Hypothalamus (tissue), 51 donors: Measurements from ENCODE around the gene HES5.

Source experiments
- DNase-seq, 51 donors: peaks; one replicate each; lab custom pipeline; 2025; lab: John Stamatoyannopoulos, UW

The HES5 gene

DNA sequence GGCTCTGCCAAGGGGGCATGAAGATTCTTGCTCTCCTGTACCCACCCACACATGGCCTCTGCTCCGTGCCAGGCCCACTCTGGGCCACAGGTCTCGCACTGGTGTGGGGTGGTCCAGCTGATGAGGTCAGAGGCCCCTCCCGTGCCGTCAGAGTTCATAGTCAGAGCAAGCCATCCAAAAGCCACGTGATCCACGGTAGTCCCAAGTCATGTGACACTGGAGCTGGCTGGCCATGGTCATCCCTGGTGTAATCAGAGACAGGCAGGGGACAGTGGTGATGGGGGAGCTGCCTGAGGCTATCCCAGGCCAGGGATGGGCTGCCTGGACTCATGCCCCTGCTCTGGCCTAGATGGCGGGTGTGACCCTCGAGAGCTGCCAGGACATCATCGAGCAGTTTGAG is 43.5 kb downstream of the HES5 start:
- DNase-seq, result no peak

DNA sequence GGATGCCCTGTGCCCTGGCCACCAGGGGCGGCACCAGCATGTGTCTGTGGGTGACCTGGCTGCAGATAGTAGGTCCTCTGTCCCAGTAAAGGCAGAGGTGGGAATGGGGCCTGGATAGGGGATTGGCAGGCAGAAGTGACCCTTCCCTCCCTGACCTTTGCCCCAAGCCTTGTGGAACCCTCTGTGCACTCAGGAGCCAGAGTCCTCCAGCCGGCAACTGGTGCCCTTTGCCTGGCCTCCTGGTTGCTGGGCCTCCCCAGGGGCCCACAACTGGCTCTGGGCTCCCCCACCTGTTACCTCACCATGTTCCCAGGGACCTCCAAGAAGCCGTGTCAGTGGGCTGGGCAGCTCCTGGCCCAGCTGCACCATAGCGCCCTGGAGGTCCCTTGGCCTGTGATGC is 44.0 kb downstream of the HES5 start:
- DNase-seq, result no peak

DNA sequence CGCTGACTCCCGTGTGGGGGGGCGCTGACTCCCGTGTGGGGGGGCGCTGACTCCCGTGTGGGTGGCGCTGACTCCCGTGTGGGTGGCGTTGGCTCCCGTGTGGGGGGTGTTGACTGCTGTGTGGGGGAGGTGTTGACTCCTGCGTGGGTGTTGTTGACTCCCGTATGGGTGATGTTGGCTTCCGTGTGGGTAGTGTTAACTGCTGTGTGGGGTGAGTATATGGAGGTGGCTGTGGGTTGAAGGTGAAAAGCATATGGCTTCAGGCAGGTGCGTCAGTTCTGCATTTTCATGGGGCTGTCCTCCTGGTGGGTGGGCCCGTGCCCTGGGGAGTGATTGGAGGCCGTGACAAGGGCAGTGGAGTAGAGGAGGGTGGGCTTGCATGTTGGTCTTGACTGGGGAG is 46.1 kb downstream of the HES5 start:
- DNase-seq, result no peak

DNA sequence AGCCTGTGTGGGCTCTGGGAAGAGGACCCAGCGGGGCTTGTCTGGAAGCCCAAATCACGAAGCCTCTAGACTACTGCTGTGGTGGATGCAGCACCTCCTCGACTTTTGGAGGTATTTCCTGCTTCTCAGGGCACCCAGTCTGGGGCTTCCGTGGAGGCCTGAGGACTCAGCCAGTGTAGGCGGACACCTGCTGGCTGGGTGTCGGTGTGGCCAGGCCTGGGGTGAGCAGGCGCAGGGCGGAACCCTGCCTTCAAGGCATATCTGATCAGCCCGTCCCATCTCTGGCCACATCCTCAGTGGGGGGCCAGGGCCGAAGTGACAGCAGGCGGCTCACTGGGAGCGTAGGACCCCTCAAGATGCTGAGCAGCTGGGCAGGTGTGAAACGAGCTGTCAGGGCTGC is 47.0 kb downstream of the HES5 start:
- no peak for DNase-seq

DNA sequence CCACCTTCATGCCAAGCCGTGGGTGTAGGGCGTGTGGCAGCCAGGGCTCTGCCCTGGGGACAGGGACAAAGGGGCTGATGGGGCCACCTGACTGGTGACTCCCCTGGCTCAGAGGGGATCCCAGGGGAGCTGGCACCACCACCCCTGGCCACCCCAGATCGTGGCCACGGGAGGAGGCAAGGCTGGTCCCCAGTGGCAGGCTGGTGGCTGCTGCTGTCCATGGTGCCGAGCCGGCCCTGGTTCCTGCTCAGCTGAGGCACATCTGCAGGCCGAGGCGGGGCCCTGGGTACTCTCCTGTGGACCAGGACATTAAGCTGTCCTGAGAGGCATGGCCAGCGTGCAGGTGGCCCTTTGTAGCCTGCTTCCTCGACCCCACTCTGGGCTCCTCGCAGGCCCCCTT is 47.5 kb downstream of the HES5 start:
- no peak for DNase-seq

DNA sequence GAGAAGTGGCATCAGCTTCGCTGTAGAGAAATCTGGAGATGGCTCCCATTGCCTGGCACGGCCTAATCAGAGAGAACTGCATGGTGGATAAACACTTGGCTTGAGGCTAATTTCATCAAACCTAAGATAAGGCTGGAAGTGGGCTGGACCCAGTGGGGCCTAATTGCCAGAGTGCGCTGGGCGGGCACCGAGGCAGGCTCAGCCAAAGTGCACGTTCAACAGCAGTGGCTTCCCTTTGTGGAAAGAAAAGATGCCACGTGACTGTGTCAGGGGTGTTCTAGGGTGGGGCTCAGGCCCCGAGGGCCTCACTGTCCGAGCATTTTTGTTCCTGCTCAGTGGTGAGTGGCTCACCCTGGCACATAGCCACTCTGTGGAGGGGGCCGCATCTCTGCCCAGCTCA is 48.2 kb downstream of the HES5 start:
- DNase-seq, result no peak

DNA sequence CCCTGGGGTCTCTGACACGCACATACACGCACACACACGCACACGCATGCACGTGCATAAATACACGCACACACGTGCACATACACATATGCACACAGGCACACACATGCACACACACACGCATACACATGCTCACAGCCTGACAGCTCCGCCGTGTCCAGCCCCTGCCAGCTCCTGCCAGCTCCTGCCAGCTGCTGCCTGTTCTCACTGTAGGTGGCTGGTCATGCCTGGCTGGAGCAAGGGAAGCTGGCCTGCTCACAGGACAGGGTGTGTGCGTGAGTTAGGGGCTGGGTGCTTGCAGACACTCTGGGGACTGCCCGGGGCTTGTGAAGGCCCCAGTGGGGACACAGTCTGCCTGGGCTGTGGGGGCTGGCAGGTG is 49.1 kb downstream of the HES5 start:
- no peak for DNase-seq

DNA sequence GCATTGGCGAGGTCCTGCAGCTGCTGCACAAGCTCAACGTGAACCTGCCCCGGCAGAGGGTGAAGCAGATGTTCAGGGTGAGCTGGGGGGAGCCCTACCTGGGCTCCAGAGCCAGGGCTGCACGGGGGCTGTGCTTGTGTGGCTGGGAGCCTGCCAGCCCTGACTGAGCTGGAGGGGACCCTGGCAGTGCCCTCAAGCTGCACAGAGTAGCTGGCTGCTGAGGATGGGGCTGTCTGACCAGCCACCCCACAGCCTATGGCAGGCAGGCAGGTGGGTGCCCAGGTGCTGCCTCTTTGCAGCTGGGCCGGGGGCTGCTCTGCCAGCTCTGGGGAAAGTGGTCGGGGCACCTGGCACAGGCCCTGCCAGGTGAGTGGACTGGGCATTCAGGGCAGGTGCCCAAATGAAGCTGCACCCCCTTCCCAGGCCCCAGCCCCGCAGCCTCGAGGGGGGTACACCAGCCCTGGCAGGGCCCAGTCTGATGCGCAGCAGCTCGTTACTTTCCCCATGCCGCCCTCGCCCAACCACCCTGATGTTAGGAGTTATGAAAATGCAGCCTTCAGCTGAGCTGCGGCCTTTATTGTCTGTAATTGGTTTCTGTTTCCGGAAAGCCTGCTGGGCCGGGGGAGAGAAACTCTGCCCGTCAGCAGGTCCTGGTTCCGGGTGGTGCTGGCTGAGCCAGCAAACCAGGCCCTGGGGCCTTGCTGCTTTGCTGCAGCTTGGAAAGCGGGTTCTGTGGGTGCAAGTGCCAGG is 49.7 kb downstream of the HES5 start:
- DNase-seq, result no peak

DNA sequence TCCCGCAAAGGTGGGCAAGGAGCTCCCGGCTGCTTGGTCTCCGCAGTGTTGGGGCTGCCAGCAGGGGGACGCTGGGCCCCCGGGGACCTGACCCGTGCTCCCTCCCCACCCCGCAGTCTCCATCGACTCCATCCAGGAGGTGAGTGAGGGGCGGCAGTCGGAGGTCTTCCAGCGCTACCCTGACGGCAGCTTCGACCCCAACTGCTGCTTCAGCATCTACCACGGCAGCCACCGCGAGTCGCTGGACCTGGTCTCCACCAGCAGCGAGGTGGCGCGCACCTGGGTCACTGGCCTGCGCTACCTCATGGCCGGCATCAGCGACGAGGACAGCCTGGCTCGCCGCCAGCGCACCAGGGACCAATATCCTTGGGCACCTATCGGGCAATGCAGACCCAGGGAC is 50.4 kb downstream of the HES5 start:
- no peak for DNase-seq

DNA sequence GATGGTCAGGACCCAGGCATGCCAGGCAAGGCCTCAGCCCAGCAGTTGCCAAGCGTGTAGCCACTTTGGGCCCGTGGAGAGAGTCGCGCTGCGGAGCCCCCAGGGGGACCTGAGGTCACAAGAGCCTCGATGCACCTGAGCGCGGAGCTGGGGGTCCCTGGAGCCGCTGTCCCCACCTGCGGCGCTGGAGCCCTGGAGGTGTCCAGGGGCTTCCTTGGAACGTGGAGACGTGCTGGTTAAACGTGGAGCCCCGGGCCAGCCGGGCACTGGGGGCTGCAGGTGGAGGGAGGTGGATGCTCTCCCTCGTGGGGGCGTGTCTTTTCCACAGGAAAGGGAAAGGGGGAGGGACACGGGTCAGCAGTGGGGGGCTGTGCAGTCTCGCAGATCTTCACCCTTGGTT is 50.9 kb downstream of the HES5 start:
- DNase-seq, result no peak
